ENCODE results near the gene TMPO.
"Not testable (repeated sequence)": the region's sequence is repeated elsewhere in the genome, so short reads cannot be mapped to it uniquely, and the experiment has no call there.

GRCh38 chr12:98576795-98577194 lies 61.4 kb downstream of the TMPO start:
- not testable (repeated sequence) for TF ChIP-seq EZH2 (IDR thresholded peaks at IDR 0.05; ENCODE audit: insufficient read depth, poor library complexity, severe bottlenecking); EZH2phosphoT487 (IDR thresholded peaks at IDR 0.05; ENCODE audit: insufficient read depth, low read depth)
